ENCODE measurements around the gene JARID2.

JARID2 gene

GRCh38 chr6:15246666-15247499, 1.0 kb downstream of the JARID2 start:
- no peak for DNase-seq (ENCODE audit: low read depth in 1 of 2, low spot score in 1 of 2)

DNA sequence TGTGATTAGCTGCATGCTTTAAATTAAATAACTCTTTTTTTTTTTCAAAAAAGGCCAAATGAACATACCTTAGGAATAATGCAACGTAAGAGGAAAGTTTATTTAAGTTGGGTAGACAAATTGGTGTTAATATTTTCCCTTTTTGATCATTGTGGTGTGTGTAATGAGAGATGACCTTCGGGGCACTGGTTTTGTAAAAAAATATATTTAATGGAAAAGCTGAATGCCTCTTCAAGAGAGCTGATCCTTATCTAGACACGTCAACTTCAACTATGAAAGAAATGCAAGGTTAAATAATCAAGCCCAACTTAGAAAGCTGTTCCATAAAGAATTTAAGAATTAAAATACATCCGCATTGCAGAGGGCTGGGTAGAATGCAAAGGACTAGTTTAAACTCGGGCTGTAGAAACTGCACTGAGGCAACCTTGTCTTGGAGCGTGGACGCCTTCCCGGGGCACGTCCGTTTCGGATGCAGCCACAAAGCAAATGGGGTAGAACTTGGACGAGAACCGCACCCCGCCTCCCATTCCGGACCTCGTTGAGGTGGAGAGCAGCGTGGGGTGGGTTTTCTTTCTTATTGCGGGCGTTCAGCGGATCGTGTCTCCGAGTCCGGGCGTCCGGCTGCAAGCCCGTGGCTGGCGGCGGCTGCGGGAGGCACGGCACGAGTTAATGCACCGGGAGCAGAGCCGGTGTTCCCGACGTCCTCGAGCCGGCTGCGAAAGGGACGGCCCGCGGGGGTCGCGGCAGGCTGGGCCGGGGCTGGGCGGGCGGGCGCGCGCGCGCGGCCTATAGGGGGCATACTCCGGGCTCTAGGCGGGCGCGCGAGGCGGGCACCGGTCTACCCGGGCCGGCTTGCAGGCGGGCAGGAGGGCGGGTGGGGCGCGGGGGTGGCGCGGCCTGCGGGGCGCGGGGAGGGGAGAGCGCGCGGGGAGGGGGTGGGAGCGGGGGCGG, 1.9 kb downstream of the JARID2 start:
- peak; percentile 32 to 52 for DNase-seq (ENCODE audit: low read depth in 1 of 2, low spot score in 1 of 2)

GRCh38 chr6:15248451-15249370, 2.8 kb downstream of the JARID2 start:
- peak; percentile 87 to 95 for DNase-seq (ENCODE audit: low read depth in 1 of 2, low spot score in 1 of 2)

DNA sequence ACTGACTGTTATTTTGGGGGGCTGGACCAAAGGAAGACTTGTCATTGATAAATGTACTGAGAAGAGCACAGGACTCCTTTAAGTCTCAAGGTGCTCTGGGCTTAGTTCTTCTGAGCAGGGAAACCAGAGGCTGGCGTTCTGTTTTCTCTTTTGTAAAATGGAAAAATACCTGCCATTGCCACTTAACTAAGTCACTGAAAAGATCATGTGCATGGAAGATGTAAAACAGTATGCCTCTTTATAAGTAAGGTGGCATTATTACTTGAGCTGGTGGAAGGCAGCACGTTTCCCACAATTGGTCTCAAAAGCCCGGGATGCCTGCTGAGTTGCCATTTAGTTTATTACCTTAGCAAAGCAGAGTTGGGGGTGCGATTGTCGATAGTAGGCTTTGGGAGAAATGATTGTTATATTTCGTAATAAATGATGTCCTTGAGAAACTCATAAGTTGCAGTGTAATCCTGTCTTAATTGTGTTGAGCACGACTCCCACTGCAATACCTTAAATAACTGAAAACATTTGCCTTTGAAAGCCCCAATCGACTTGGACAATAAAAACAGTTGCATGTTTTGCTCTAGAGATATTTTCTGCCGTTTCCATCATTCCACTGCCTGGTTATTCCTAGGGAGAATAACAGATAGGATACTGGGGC, 3.6 kb downstream of the JARID2 start:
- no peak for DNase-seq (ENCODE audit: low read depth in 1 of 2, low spot score in 1 of 2)

- no peak for DNase-seq (ENCODE audit: low read depth in 1 of 2, low spot score in 1 of 2)
Observed at GRCh38 chr6:15250187-15251168, 4.6 kb downstream of the JARID2 start.

DNA sequence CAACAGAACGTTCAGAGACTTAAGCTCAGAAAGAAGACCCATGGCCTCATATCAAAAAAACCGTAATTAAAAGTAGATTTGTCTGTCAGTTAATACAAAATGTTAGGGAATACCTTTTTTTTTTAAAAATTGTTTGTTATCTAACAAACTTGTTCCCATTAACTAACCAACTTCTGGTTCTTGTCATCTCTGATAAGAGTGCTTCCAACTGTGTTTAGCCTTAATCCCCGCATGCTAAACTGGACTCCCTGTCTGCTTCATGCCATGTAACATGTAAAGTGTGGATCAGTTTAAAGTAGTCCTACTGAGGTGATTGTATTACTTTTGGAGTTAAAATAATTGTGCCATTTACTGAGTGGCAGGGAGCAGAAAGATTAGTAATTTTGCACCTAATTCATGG, 6.3 kb downstream of the JARID2 start:
- no peak for DNase-seq (ENCODE audit: low read depth in 1 of 2, low spot score in 1 of 2)

- DNase-seq (ENCODE audit: low read depth in 1 of 2, low spot score in 1 of 2), result no peak
Observed at GRCh38 chr6:15253203-15254022, 7.5 kb downstream of the JARID2 start.

DNA sequence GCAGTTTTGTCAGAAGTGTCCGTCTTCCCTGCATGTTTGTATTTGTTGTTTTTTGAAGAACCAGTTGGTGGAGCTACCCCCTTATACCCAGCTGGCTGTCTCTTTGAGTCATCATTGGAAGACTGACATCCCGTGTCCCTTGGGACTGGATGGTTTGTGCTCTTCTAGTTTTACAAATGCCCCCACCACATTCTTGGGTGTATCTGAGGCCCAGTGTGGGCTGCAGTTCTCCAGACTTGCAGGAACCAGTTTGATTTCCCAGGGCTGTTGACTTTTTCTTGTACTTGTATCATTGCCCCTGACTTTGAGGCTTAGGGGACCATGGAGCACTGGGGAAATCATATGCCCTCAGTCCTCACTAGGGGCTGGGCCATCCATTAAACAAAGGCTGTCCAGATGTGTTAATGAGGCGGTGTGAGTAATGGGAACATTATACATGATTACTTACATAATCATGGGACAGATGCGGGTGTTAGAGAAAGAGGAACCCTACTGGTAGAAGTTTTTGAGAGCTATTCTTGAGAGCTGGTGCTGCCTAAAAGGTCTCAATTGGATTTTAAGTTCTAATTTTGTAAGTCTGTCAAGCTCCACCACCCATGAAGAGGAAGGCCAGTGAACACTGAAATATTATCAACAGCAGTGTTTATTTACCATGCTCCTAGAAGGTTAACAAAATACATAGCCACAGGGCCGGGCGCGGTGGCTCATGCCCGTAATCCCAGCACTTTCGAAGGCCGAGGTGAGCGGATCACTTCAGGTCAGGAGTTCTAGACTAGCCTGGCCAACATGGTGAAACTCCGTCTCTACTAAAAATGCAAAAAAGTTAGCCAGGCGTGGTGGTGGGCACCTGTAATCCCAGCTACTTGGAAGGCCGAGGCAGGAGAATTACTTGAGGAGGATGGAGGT, 8.5 kb downstream of the JARID2 start:
- no peak for DNase-seq (ENCODE audit: low read depth in 1 of 2, low spot score in 1 of 2)

DNA sequence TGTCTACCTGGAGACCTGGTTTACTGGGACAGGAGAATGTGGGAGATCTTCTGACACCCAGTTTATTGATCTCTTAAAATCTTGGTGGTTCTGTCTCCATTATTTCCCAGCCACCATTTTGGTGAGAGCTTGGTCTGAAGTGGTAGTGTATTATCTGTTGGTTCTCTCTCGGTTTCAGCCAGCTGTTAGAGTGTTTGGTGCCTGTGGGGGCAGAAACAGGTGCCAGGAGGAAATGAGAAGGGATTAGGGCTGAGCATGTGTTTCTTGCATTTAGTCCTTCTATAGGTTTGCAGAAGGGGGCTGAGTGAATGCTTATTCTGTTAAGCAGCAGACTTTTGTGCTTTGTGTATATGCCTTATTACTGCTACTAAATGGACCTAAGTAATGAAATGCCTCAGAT, 9.6 kb downstream of the JARID2 start:
- no peak for DNase-seq (ENCODE audit: low read depth in 1 of 2, low spot score in 1 of 2)

DNA sequence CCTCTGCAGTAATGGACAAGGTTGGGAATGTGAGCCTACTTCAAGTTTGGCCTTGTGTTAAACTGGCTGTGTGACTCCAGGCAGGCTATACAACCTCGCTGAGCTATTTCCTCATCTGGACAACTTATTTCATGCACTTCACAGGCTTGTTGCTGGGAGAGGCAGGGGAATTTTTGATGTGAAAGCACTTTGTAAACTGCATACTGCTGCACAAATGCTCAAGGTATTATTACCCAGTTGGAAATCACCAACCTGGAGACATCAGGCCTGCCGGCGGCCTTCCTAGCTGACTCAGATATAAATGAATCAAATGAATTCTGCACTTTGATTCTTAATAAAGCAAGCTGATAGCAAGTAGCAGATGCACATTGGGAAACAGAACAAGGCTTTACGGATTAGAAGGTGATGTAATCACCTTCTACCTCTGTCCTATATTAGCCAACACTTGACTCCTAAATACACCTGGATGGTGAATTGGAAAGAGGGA, 10.1 kb downstream of the JARID2 start:
- no peak for DNase-seq (ENCODE audit: low read depth in 1 of 2, low spot score in 1 of 2)

GRCh38 chr6:15256538-15257271, 10.8 kb downstream of the JARID2 start:
- DNase-seq (ENCODE audit: low read depth in 1 of 2, low spot score in 1 of 2), result no peak

- DNase-seq (ENCODE audit: low read depth in 1 of 2, low spot score in 1 of 2), result no peak
Observed at GRCh38 chr6:15257357-15258132, 11.7 kb downstream of the JARID2 start.

DNA sequence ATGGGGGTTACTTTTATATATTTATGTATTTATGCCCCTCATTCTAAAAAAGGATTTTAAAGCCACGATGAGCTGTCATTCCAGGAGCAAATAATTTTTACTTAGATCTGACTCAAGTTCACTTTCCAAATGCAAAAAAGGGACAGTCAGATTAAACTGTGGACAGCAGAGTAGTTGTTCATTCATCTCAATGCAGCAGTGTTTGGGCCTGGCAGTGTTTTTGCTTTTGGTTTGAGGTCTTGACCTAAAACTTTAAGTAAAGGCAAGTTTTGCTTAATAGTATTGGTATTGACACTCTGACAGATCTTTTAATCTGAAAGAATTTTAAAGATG, 13.9 kb downstream of the JARID2 start:
- DNase-seq (ENCODE audit: low read depth in 1 of 2, low spot score in 1 of 2), result no peak

DNA sequence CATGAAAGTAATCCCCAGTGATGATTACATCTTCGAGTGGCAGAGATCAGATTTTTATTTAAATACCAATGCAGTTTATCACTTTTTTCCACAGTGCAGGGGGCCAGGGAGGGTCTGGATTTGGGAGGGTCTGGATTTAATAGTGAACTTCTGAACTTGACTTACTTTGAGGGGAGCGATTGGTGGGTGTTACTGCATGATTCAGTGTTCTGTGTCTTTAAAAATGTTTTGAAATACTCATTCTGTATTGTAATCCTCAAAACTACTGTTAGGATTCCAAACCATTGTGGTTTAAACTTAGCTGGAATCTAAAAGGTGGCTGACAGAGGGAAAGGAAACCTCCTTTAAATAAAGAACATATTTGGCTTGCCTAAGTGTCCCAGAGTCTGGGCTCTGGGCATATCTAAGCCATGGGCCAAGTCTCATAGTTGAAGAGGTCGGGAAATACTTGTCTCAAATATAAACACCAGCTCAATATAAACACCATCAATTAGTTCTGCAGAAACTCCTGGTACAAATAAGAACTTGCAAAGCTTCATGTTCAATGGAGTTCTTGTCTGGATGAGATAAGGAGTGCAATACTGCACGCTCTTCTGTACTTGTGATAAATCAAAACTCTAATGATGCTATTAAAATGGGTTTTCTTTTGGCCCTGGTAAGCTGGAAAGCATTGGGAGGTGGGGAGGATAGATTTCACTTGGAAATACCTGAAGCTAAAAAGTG, 14.4 kb downstream of the JARID2 start:
- DNase-seq (ENCODE audit: low read depth in 1 of 2, low spot score in 1 of 2), result no peak

- no peak for DNase-seq (ENCODE audit: low read depth in 1 of 2, low spot score in 1 of 2)
Observed at GRCh38 chr6:15263780-15264374, 18.0 kb downstream of the JARID2 start.
